ENCODE results near the gene SPACDR. TPM values are rescaled to one million over a fixed set of nuclear protein-coding genes. Genes with fewer than 3 reads are reported as not detected.

Gene SPACDR
- total and polyA plus RNA-seq, 9 of the 15 experiments (the other 6 are each of a cell fraction or from before 2014, with no cell fraction given), result 0.07 to 0.55 (median 0.14) TPM; not detected in 1

DNA sequence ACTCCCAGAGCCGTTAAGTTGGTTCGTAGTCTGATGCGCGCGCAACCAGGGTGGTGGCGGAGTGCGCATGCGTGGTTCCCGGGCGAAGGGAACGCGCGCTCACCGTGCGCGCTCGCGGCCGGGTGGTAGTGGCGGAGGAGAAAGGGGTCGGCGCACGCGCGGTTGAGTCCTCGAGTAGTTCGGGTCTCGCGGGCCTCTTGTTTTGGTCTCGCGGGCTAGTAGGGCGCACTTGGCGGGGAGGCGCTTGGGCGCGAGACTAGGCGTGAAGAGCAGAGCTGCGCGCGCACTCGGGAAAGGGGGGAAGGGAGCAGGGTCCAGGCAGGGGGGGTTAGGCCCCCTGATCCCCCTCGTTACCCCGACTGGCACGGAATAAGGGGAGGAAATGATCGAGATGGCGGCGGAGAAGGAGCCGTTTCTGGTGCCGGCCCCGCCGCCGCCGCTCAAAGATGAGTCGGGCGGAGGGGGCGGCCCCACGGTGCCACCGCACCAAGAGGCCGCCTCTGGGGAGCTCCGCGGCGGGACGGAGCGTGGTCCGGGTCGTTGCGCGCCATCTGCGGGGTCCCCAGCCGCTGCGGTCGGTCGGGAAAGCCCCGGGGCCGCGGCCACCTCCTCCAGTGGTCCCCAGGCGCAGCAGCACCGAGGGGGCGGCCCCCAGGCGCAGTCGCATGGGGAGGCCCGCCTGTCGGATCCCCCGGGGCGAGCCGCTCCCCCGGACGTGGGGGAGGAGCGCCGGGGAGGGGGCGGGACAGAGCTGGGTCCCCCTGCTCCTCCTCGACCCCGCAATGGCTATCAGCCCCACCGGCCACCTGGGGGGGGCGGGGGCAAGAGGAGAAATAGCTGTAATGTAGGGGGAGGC is 34.2 kb downstream of the SPACDR start, which contains the start of gene MEPCE (continued):
- peak; percentile 88 for TF ChIP-seq PCBP1 (IDR thresholded peaks at IDR 0.05; ENCODE audit: low read depth, low read length, poor library complexity, severe bottlenecking)
- TF ChIP-seq, protein P1, sequence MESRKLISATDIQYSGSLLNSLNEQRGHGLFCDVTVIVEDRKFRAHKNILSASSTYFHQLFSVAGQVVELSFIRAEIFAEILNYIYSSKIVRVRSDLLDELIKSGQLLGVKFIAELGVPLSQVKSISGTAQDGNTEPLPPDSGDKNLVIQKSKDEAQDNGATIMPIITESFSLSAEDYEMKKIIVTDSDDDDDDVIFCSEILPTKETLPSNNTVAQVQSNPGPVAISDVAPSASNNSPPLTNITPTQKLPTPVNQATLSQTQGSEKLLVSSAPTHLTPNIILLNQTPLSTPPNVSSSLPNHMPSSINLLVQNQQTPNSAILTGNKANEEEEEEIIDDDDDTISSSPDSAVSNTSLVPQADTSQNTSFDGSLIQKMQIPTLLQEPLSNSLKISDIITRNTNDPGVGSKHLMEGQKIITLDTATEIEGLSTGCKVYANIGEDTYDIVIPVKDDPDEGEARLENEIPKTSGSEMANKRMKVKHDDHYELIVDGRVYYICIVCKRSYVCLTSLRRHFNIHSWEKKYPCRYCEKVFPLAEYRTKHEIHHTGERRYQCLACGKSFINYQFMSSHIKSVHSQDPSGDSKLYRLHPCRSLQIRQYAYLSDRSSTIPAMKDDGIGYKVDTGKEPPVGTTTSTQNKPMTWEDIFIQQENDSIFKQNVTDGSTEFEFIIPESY (CRISPR knock-in tag; IDR thresholded peaks at IDR 0.05), result no peak
- TF ChIP-seq ZNF696 (CRISPR knock-in tag; conservative IDR thresholded peaks at IDR 0.05), result no peak
- peak; percentile 22; the same call in 1 of the 2 replicates for TF ChIP-seq CBFA2T3 (IDR thresholded peaks at IDR 0.05)
- peak in 2 of 3 experiments; percentile 34 to 40 for TF ChIP-seq YY1 (IDR thresholded peaks at IDR 0.05; ENCODE audit: borderline replicate concordance in 1 of 3, control insufficient read depth in 1 of 3, extremely low read depth in 1 of 3, insufficient read depth in 3 of 3, insufficient read length in 1 of 3, insufficient replicate concordance in 2 of 3, low read depth in 1 of 3, low read length in 2 of 3)
- TF ChIP-seq TEAD1 (CRISPR knock-in tag; IDR thresholded peaks at IDR 0.05), result peak; percentile 16 to 71; a peak in 2 of 4 replicates
- TF ChIP-seq, protein P2, sequence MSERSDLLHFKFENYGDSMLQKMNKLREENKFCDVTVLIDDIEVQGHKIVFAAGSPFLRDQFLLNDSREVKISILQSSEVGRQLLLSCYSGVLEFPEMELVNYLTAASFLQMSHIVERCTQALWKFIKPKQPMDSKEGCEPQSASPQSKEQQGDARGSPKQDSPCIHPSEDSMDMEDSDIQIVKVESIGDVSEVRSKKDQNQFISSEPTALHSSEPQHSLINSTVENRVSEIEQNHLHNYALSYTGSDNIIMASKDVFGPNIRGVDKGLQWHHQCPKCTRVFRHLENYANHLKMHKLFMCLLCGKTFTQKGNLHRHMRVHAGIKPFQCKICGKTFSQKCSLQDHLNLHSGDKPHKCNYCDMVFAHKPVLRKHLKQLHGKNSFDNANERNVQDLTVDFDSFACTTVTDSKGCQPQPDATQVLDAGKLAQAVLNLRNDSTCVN (CRISPR knock-in tag; IDR thresholded peaks at IDR 0.05), result 0 out of 2 replicates have a peak, but pooled peaks have one; percentile 2
- TF ChIP-seq CHD1 (IDR thresholded peaks at IDR 0.05; ENCODE audit: low read length), result peak; percentile 98
- TF ChIP-seq, protein P3, sequence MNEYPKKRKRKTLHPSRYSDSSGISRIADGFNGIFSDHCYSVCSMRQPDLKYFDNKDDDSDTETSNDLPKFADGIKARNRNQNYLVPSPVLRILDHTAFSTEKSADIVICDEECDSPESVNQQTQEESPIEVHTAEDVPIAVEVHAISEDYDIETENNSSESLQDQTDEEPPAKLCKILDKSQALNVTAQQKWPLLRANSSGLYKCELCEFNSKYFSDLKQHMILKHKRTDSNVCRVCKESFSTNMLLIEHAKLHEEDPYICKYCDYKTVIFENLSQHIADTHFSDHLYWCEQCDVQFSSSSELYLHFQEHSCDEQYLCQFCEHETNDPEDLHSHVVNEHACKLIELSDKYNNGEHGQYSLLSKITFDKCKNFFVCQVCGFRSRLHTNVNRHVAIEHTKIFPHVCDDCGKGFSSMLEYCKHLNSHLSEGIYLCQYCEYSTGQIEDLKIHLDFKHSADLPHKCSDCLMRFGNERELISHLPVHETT (CRISPR knock-in tag; conservative IDR thresholded peaks at IDR 0.05 in 1 of 2, IDR thresholded peaks at IDR 0.05 in 1 of 2), result peak in 1 of 2 experiments; percentile 37; a peak in 1 of 4 replicates
- TF ChIP-seq TBP (optimal IDR thresholded peaks at IDR 0.05; ENCODE audit: low read depth, low read length), result no peak
- TF ChIP-seq NFRKB (IDR thresholded peaks at IDR 0.05; ENCODE audit: low read depth), result peak; percentile 79
- TF ChIP-seq, protein P4, sequence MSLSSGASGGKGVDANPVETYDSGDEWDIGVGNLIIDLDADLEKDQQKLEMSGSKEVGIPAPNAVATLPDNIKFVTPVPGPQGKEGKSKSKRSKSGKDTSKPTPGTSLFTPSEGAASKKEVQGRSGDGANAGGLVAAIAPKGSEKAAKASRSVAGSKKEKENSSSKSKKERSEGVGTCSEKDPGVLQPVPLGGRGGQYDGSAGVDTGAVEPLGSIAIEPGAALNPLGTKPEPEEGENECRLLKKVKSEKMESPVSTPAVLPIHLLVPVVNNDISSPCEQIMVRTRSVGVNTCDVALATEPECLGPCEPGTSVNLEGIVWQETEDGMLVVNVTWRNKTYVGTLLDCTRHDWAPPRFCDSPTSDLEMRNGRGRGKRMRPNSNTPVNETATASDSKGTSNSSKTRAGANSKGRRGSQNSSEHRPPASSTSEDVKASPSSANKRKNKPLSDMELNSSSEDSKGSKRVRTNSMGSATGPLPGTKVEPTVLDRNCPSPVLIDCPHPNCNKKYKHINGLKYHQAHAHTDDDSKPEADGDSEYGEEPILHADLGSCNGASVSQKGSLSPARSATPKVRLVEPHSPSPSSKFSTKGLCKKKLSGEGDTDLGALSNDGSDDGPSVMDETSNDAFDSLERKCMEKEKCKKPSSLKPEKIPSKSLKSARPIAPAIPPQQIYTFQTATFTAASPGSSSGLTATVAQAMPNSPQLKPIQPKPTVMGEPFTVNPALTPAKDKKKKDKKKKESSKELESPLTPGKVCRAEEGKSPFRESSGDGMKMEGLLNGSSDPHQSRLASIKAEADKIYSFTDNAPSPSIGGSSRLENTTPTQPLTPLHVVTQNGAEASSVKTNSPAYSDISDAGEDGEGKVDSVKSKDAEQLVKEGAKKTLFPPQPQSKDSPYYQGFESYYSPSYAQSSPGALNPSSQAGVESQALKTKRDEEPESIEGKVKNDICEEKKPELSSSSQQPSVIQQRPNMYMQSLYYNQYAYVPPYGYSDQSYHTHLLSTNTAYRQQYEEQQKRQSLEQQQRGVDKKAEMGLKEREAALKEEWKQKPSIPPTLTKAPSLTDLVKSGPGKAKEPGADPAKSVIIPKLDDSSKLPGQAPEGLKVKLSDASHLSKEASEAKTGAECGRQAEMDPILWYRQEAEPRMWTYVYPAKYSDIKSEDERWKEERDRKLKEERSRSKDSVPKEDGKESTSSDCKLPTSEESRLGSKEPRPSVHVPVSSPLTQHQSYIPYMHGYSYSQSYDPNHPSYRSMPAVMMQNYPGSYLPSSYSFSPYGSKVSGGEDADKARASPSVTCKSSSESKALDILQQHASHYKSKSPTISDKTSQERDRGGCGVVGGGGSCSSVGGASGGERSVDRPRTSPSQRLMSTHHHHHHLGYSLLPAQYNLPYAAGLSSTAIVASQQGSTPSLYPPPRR (CRISPR knock-in tag; IDR thresholded peaks at IDR 0.05; ENCODE audit: borderline replicate concordance), result 0 out of 2 replicates have a peak, but pooled peaks have one; percentile 26
- no peak for TF ChIP-seq FOXJ3 (CRISPR knock-in tag; IDR thresholded peaks at IDR 0.05)
- TF ChIP-seq SAP30 (IDR thresholded peaks at IDR 0.05; ENCODE audit: borderline replicate concordance, insufficient read depth, low read depth, low read length, poor library complexity, severe bottlenecking), result peak; percentile 41

All from K562 (cell line).